Calu3 (cell line): Measurements from ENCODE around the gene S100G. TPM values are rescaled to one million over a fixed set of nuclear protein-coding genes. Genes with fewer than 3 reads are reported as not detected.
"Not testable (repeated sequence)": the region's sequence is repeated elsewhere in the genome, so short reads cannot be mapped to it uniquely, and the experiment has no call there.

Experiments
- Bru-seq: library from RNA; stranded (reverse); fragments of 400-500 nt; gene quantifications from one replicate; lab custom pipeline; 2021; lab: Mats Ljungman, UMichigan
- BruChase-seq, 2 experiments: library from RNA; stranded (reverse); fragments of 400-500 nt; gene quantifications; one replicate each; lab custom pipeline; 2021; lab: Mats Ljungman, UMichigan
- BruUV-seq: library from RNA; stranded (reverse); fragments of 400-500 nt; replicated peaks from 2 replicates; lab custom pipeline; 2021; lab: Mats Ljungman, UMichigan
- CTCF ChIA-PET: fragments of 300-600 bp; sonication (Branson Sonifier 250); formaldehyde crosslinking; loops from one replicate; lab custom pipeline; 2022; ENCODE audit warnings: antibody characterized with exemption; lab: Charles Lee
- DNase-seq: peaks from one replicate; pipeline ENCODE4 v3.0.0; 2022
- H3K27ac Mint-ChIP-seq: one replicate; pipeline ENCODE4 v1.8.0; 2022; ENCODE audit warnings: mixed read lengths; ENCODE audit not compliant: unreplicated experiment
- H3K27me3 Mint-ChIP-seq: one replicate; pipeline ENCODE4 v1.8.0; 2022; ENCODE audit warnings: mixed read lengths; ENCODE audit not compliant: unreplicated experiment
- H3K36me3 Mint-ChIP-seq: one replicate; pipeline ENCODE4 v1.8.0; 2022; ENCODE audit warnings: mild to moderate bottlenecking, moderate library complexity, mixed read lengths; ENCODE audit not compliant: insufficient read depth, unreplicated experiment
- H3K4me1 Mint-ChIP-seq: one replicate; pipeline ENCODE4 v1.8.0; 2022; ENCODE audit warnings: mild to moderate bottlenecking, low read depth, mixed read lengths; ENCODE audit not compliant: unreplicated experiment
- H3K4me3 Mint-ChIP-seq: one replicate; pipeline ENCODE4 v1.8.0; 2022; ENCODE audit warnings: mild to moderate bottlenecking, low read depth, moderate library complexity, mixed read lengths; ENCODE audit not compliant: unreplicated experiment
- H3K9me3 Mint-ChIP-seq: one replicate; pipeline ENCODE4 v1.8.0; 2022; ENCODE audit warnings: low read depth, mixed read lengths; ENCODE audit not compliant: unreplicated experiment
- intact Hi-C: fragments of 100-400 bp; cut with micrococcal nuclease; formaldehyde crosslinking; loops from one replicate; pipeline ENCODE4 v1.10.0; 2022; ENCODE audit not compliant: unreplicated experiment
- long read RNA-seq: library from polyadenylated mRNA; stranded (forward); transcript quantifications from one replicate; pipeline ENCODE4 v2.0.0, GENCODE V29; 2022
- total RNA-seq: library from RNA; stranded (reverse); gene quantifications from 2 replicates; pipeline ENCODE4 v1.2.3, GENCODE V29; 2022
- TF ChIP-seq, protein P1 (sequence below): fragments of 200-600 bp; IDR thresholded peaks from one replicate; pipeline ENCODE4 v1.8.0; 2022; ENCODE audit warnings: antibody characterized with exemption; ENCODE audit not compliant: unreplicated experiment

Gene S100G, protein sequence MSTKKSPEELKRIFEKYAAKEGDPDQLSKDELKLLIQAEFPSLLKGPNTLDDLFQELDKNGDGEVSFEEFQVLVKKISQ
- total RNA-seq = not detected in 2 replicates
- not detected for Bru-seq, nascent RNA
- BruChase-seq, experiment 1, labeled RNA remaining after a 6-hour chase = not detected
- not detected for BruChase-seq, experiment 2, labeled RNA remaining after a 2-hour chase
- long read RNA-seq = 0 reads

DNA sequence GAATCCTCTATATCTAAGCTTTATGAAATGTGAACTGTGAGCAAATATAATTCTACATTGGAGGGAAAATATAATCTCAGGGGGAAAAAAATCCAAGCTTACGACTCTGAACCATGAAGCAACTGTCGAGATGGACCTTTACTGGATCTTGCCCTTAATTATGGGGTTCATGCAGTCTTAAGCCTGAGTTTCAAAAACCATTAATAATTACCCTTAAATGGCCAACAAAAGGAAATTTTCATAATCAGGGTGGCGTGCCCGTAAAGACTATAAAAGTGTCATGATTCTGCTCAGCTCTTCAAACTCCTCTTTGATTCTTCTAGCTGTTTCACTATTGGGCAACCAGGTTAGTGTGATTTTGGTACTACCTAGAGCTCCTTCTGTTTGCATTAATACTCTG is at the start of gene S100G:
S100G (plus strand) TSS at position 301 of the 400 bp plus-strand sequence. CDS start 849 bp downstream, outside the sequence.
- DNase-seq = no peak
- BruUV-seq = no TSS peak
- H3K27ac Mint-ChIP-seq = no peak within 1 kb of the TSS
- no peaks in the 10 kb centered on the region for H3K27me3 Mint-ChIP-seq
- no peaks in the 10 kb centered on the region for H3K36me3 Mint-ChIP-seq
- intact Hi-C loops = no loop called here
- H3K4me3 Mint-ChIP-seq = no peak within 1 kb of the TSS
- TF ChIP-seq, protein P1, sequence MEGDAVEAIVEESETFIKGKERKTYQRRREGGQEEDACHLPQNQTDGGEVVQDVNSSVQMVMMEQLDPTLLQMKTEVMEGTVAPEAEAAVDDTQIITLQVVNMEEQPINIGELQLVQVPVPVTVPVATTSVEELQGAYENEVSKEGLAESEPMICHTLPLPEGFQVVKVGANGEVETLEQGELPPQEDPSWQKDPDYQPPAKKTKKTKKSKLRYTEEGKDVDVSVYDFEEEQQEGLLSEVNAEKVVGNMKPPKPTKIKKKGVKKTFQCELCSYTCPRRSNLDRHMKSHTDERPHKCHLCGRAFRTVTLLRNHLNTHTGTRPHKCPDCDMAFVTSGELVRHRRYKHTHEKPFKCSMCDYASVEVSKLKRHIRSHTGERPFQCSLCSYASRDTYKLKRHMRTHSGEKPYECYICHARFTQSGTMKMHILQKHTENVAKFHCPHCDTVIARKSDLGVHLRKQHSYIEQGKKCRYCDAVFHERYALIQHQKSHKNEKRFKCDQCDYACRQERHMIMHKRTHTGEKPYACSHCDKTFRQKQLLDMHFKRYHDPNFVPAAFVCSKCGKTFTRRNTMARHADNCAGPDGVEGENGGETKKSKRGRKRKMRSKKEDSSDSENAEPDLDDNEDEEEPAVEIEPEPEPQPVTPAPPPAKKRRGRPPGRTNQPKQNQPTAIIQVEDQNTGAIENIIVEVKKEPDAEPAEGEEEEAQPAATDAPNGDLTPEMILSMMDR = no peak
- H3K9me3 Mint-ChIP-seq = no peaks in the 10 kb centered on the region
- no peaks in the 10 kb centered on the region for H3K4me1 Mint-ChIP-seq
- CTCF ChIA-PET = no interaction called here

DNA sequence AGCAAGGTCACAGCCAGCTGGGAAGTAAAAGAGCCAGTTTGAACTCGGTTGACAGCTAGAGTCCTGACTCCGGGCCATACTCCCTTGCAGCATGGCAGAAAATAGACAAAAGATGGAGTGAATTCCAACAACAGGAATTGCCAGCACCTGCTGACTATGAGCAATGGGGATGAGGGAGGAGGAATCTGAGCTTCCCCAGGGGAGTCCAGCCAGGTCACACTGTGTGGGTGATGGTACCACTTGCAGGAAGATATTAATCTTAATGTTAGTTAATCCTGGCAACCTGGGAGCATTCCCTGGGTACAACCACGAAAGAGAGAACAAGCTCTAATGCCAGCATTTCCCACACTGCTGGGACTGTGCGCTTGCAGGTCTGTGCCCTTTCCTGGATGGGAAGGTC is 48.1 kb upstream of the S100G start:
- DNase-seq = no peak
- Mint-ChIP-seq H3K9me3 (no peaks in the 10 kb centered on the region), H3K36me3 (no peaks in the 10 kb centered on the region), H3K27ac (no peak overlapping the region), H3K27me3 (no peaks in the 10 kb centered on the region), H3K4me1 (peaks cover 17% of the 10 kb centered on the region), H3K4me3 (no peak overlapping the region)
- CTCF ChIA-PET = no interaction called here
- no TSS peak for BruUV-seq
- intact Hi-C loops = no loop called here
- TF ChIP-seq, protein P1 = no peak

DNA sequence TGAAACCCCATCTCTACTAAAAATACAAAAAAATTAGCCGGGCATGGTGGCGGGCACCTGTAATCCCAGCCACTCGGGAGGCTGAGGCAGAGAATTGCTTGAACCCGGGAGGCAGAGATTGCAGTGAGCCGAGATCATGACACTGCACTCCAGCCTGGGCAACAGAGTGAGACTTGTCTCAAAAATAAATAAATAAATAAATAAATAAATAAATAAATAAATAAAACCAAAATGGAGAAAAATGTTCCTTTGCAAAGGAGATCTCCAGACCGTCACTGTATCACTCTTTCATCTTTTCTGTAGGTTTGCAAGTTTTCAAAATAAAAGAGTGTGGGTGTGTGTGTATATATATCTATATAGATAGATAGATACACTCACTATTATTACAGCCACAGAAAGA is 46.7 kb upstream of the S100G start:
- BruUV-seq, intact Hi-C loops, CTCF ChIA-PET, H3K36me3 Mint-ChIP-seq, DNase-seq, H3K27me3 Mint-ChIP-seq, H3K4me3 Mint-ChIP-seq, H3K9me3 Mint-ChIP-seq: not testable (repeated sequence)
- Mint-ChIP-seq H3K27ac (peak overlapping the region; percentile 74), H3K4me1 (peaks cover 17% of the 10 kb centered on the region)

DNA sequence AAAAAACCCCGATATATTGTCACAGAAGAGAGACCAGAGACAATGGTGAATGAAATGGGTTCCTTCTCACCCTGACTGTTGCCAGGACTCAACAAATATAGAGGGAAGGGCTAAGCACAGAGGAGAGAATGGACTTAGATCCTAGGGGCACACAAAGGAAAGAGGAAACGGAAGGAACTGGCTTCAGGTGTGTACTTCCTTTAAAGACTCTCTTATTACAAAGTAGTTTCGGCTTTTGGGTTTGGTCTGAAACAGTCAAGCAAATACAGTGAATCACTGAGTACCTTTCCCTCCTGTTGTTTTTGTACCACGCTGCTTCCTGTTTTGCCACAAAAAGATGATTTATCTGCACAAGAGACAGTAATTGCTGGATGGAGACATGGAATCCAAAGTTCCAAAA is 46.1 kb upstream of the S100G start:
- H3K4me3 Mint-ChIP-seq = no peak overlapping the region
- no peaks in the 10 kb centered on the region for H3K27me3 Mint-ChIP-seq
- H3K9me3 Mint-ChIP-seq = no peaks in the 10 kb centered on the region
- no peak for DNase-seq
- TF ChIP-seq, protein P1 = no peak
- H3K4me1 Mint-ChIP-seq = peaks cover 17% of the 10 kb centered on the region
- CTCF ChIA-PET = no interaction called here
- BruUV-seq = no TSS peak
- intact Hi-C loops = no loop called here
- H3K27ac Mint-ChIP-seq = peak overlapping the region; percentile 74
- H3K36me3 Mint-ChIP-seq = no peaks in the 10 kb centered on the region

DNA sequence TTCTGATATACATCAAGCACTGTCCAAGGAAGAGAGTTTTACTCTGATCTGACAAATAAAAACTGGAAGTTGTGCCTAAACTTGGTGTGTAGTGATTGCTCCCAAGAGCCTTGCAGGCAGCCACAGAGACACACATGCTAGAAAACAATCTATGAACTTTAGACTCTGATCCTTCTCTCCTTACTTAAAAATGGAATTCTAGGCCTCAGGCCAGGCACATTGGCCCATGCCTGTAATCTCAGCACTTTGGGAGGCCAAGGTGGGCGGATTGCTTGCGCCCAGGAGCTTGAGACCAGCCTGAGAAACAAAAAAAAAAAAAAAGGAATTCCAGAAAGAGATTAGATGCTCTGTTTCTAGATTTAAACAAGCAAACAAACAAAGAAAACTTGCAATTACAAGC is 45.6 kb upstream of the S100G start:
- no peaks in the 10 kb centered on the region for H3K9me3 Mint-ChIP-seq
- H3K27ac Mint-ChIP-seq = peak overlapping the region; percentile 74
- H3K27me3 Mint-ChIP-seq = no peaks in the 10 kb centered on the region
- peaks cover 17% of the 10 kb centered on the region for H3K4me1 Mint-ChIP-seq
- no peak for DNase-seq
- CTCF ChIA-PET = no interaction called here
- no peak overlapping the region for H3K4me3 Mint-ChIP-seq
- H3K36me3 Mint-ChIP-seq = no peaks in the 10 kb centered on the region
- intact Hi-C loops = no loop called here
- TF ChIP-seq, protein P1 = no peak
- no TSS peak for BruUV-seq
